ENCODE results near the gene SASH1.

The SASH1 gene

GRCh38 chr6:148461986-148462577 is 119.4 kb downstream of the SASH1 start:
- no peak for DNase-seq

- no peak for DNase-seq
Observed at GRCh38 chr6:148463671-148464070, 121.0 kb downstream of the SASH1 start.

- DNase-seq, result peak; percentile 41
Observed at GRCh38 chr6:148464319-148465010, 121.8 kb downstream of the SASH1 start.

- no peak for DNase-seq
Observed at GRCh38 chr6:148465011-148465335, 122.3 kb downstream of the SASH1 start.

GRCh38 chr6:148465670-148466069 is 123.0 kb downstream of the SASH1 start:
- no peak for DNase-seq

GRCh38 chr6:148466158-148466557 is 123.5 kb downstream of the SASH1 start:
- no peak for DNase-seq

GRCh38 chr6:148467926-148468325 is 125.3 kb downstream of the SASH1 start:
- no peak for DNase-seq

GRCh38 chr6:148470156-148470555 is 127.5 kb downstream of the SASH1 start:
- no peak for DNase-seq

- DNase-seq, result no peak
Observed at GRCh38 chr6:148470606-148471465, 128.2 kb downstream of the SASH1 start.

- no peak for DNase-seq
Observed at GRCh38 chr6:148471624-148472159, 129.1 kb downstream of the SASH1 start.

- DNase-seq, result no peak
Observed at GRCh38 chr6:148472171-148473105, 129.8 kb downstream of the SASH1 start.

- DNase-seq, result no peak
Observed at GRCh38 chr6:148479497-148479896, 136.9 kb downstream of the SASH1 start.

GRCh38 chr6:148487461-148487860 is 144.8 kb downstream of the SASH1 start:
- no peak for DNase-seq

- no peak for DNase-seq
Observed at GRCh38 chr6:148491638-148492251, 149.1 kb downstream of the SASH1 start.

GRCh38 chr6:148492654-148493290 is 150.1 kb downstream of the SASH1 start:
- DNase-seq, result no peak

GRCh38 chr6:148493424-148493823 is 150.8 kb downstream of the SASH1 start:
- DNase-seq, result no peak

- no peak for DNase-seq
Observed at GRCh38 chr6:148494226-148494625, 151.6 kb downstream of the SASH1 start.

- no peak for DNase-seq
Observed at GRCh38 chr6:148495029-148495428, 152.4 kb downstream of the SASH1 start.

GRCh38 chr6:148497257-148497656 is 154.6 kb downstream of the SASH1 start:
- DNase-seq, result no peak

GRCh38 chr6:148497717-148498116 is 155.1 kb downstream of the SASH1 start:
- DNase-seq, result no peak

- no peak for DNase-seq
Observed at GRCh38 chr6:148500402-148500801, 157.8 kb downstream of the SASH1 start.
